H54 (cell line): ENCODE measurements around the gene RAP2A.

Source experiments
- DNase-seq: peaks from one replicate; pipeline ENCODE4 v3.0.0; 2011; ENCODE audit warnings: low spot score, mixed read lengths; ENCODE audit not compliant: insufficient read length
- FAIRE-seq: peaks from 3 replicates; lab custom pipeline; 2011; peaks lifted over from hg19 to GRCh38; lab: Jason Lieb, UNC
- POLR2A ChIP-seq: IDR thresholded peaks from 2 replicates; pipeline ENCODE4 v1.6.1; 2011; ENCODE audit warnings: low read depth, mild to moderate bottlenecking, low read length

RAP2A gene

GRCh38 chr13:97432232-97432916 is 1.6 kb upstream of the RAP2A start:
- DNase-seq (no peak), FAIRE-seq (no peak)
- TF ChIP-seq POLR2A, result peak; percentile 78; the same call in 1 of the 2 replicates

- TF ChIP-seq POLR2A, result peak; percentile 30; the same call in 1 of the 2 replicates
- DNase-seq, result peak; percentile 80
- peak; percentile 100 for FAIRE-seq
These were observed 847 bp upstream of the RAP2A start for GRCh38 chr13:97432917-97433726.

GRCh38 chr13:97434397-97435201 is 630 bp downstream of the RAP2A start:
- DNase-seq (no peak), FAIRE-seq (peak; percentile 91)
- no peak for TF ChIP-seq POLR2A

GRCh38 chr13:97435323-97435722 is 1.4 kb downstream of the RAP2A start:
- DNase-seq (no peak), FAIRE-seq (no peak)
- no peak for TF ChIP-seq POLR2A

GRCh38 chr13:97435794-97436193 is 1.8 kb downstream of the RAP2A start:
- DNase-seq (no peak), FAIRE-seq (peak; percentile 87)
- no peak for TF ChIP-seq POLR2A

GRCh38 chr13:97436845-97437244 is 2.9 kb downstream of the RAP2A start:
- no peak for DNase-seq
- TF ChIP-seq POLR2A, result no peak
- FAIRE-seq, result no peak

- FAIRE-seq, result no peak
- DNase-seq, result no peak
- TF ChIP-seq POLR2A, result no peak
These were observed 3.8 kb downstream of the RAP2A start for GRCh38 chr13:97437729-97438128.

- DNase-seq (no peak), FAIRE-seq (peak; percentile 85)
These were observed 5.1 kb downstream of the RAP2A start for GRCh38 chr13:97438856-97439595.

GRCh38 chr13:97440598-97441170 is 6.7 kb downstream of the RAP2A start:
- TF ChIP-seq POLR2A, result no peak
- peak; percentile 78 for FAIRE-seq
- DNase-seq, result no peak

More at GRCh38 chr13:97438856-97439595, 5.1 kb downstream of the RAP2A start:
- no peak for TF ChIP-seq POLR2A

GRCh38 chr13:97441368-97441767 is 7.4 kb downstream of the RAP2A start:
- no peak for TF ChIP-seq POLR2A
- no peak for DNase-seq
- FAIRE-seq, result no peak

- FAIRE-seq (no peak), DNase-seq (no peak)
- TF ChIP-seq POLR2A, result no peak
These were observed 11.7 kb downstream of the RAP2A start for GRCh38 chr13:97445522-97446187.

- TF ChIP-seq POLR2A, result no peak
- DNase-seq, result no peak
- no peak for FAIRE-seq
These were observed 12.5 kb downstream of the RAP2A start for GRCh38 chr13:97446448-97446847.
